B cell (primary cell): ENCODE results near the gene IL17REL. TPM values are rescaled to one million over a fixed set of nuclear protein-coding genes. Genes with fewer than 3 reads are reported as not detected.
A peak's percentile ranks its signal among the peaks of the same experiment; 100 is the strongest.

Source experiments
- ATAC-seq: fragments of 200-7000 bp; cut with Tn5 transposase; one replicate; pipeline ENCODE4 v1.10.0; 2021; ENCODE audit warnings: low read depth, mild to moderate bottlenecking, moderate number of reproducible peaks, moderate library complexity
- CTCF ChIA-PET: fragments of 350-600 bp; sonication (Branson Sonifier 250); formaldehyde crosslinking; loops from one replicate; lab custom pipeline; 2021; ENCODE audit warnings: antibody characterized with exemption, inconsistent platforms; lab: Charles Lee
- POLR2A ChIA-PET: fragments of 350-600 bp; sonication (Branson Sonifier 250); formaldehyde crosslinking; loops from one replicate; lab custom pipeline; 2021; ENCODE audit warnings: antibody characterized with exemption; lab: Charles Lee
- DNase-seq: peaks from one replicate; pipeline ENCODE4 v3.0.0; 2013
- H2AFZ ChIP-seq: 2 replicates; pipeline ENCODE4 v1.6.1; 2012; ENCODE audit warnings: mild to moderate bottlenecking, low read depth, low read length; ENCODE audit not compliant: insufficient read depth, poor library complexity, severe bottlenecking
- H3K27ac ChIP-seq, 2 donors: 1 replicate in 1 of 2; 2 replicates in 1 of 2; pipeline ENCODE4 v1.5.1; 2012 to 2013; ENCODE audit warnings: low read length in 2 of 2, mild to moderate bottlenecking in 2 of 2, moderate library complexity in 1 of 2
- H3K27me3 ChIP-seq, 4 experiments: fragments of 200-600 bp in 1 of 4; sonication (generic) in 1 of 4; replicated peaks in 1 of 4; 1 replicate in 2 of 4; 2 replicates in 2 of 4; pipeline versions ENCODE4 v1.6.1 to v1.7.0; 2013 to 2016; ENCODE audit warnings: low read length in 3 of 4, mild to moderate bottlenecking in 2 of 4, mixed read lengths in 1 of 4, moderate library complexity in 1 of 4; ENCODE audit not compliant: insufficient read depth in 4 of 4, control insufficient read depth in 3 of 4; ENCODE audit errors: control extremely low read depth in 1 of 4
- H3K36me3 ChIP-seq, 2 experiments: replicated peaks in 1 of 2; 1 replicate in 1 of 2; 2 replicates in 1 of 2; pipeline versions ENCODE4 v1.6.1 to v1.7.1; 2013; ENCODE audit warnings: low read length in 1 of 2; ENCODE audit not compliant: insufficient read depth in 2 of 2, control insufficient read depth in 1 of 2; ENCODE audit errors: control extremely low read depth in 1 of 2, extremely low read depth in 1 of 2
- H3K4me1 ChIP-seq, 2 donors: fragments of 200-600 bp in 1 of 2; sonication (generic) in 1 of 2; 1 replicate in 1 of 2; 2 replicates in 1 of 2; pipeline versions ENCODE4 v1.5.1 to v1.6.1; 2013 to 2017; ENCODE audit warnings: low read length in 2 of 2; ENCODE audit not compliant: control insufficient read depth in 2 of 2, insufficient read depth in 2 of 2
- H3K4me2 ChIP-seq: replicated peaks from 2 replicates; pipeline ENCODE3; 2012; ENCODE audit warnings: mild to moderate bottlenecking, low read depth, low read length; ENCODE audit not compliant: poor library complexity, severe bottlenecking
- H3K4me3 ChIP-seq, 5 experiments: fragments of 200-600 bp in 1 of 5; sonication (generic) in 1 of 5; 1 replicate in 3 of 5; 2 replicates in 2 of 5; pipeline versions ENCODE4 v1.5.1 to v1.7.0; 2011 to 2016; ENCODE audit warnings: low read length in 4 of 5, mild to moderate bottlenecking in 4 of 5, low read depth in 2 of 5, control low read depth in 1 of 5, moderate library complexity in 1 of 5; ENCODE audit not compliant: insufficient read depth in 1 of 5; ENCODE audit errors: control extremely low read depth in 1 of 5, extremely low read depth in 1 of 5
- H3K79me2 ChIP-seq: fragments of 200-600 bp; sonication (generic); one replicate; pipeline ENCODE4 v1.6.0; 2016; ENCODE audit warnings: low read length; ENCODE audit not compliant: control insufficient read depth, insufficient read depth
- H3K9ac ChIP-seq: fragments of 200-600 bp; sonication (generic); 2 replicates; pipeline ENCODE4 v1.6.1; 2017; ENCODE audit warnings: mild to moderate bottlenecking, low read length, moderate library complexity
- H3K9me3 ChIP-seq, 3 donors: one replicate each; pipeline versions ENCODE4 v1.6.1 to v1.7.1; 2013; ENCODE audit warnings: low read length in 2 of 3; ENCODE audit not compliant: control insufficient read depth in 2 of 3, insufficient read depth in 1 of 3; ENCODE audit errors: control extremely low read depth in 1 of 3
- H4K20me1 ChIP-seq: 2 replicates; pipeline ENCODE4 v1.6.0; 2012; ENCODE audit warnings: mild to moderate bottlenecking, low read length; ENCODE audit not compliant: insufficient read depth, control insufficient read depth, poor library complexity, severe bottlenecking
- H3K27ac Mint-ChIP-seq: one replicate; pipeline ENCODE4 v1.8.0; 2021; ENCODE audit warnings: mixed read lengths
- H3K27me3 Mint-ChIP-seq: one replicate; pipeline ENCODE4 v1.8.0; 2021; ENCODE audit warnings: mixed read lengths
- H3K4me1 Mint-ChIP-seq: one replicate; pipeline ENCODE4 v1.8.0; 2021; ENCODE audit warnings: mixed read lengths
- H3K4me3 Mint-ChIP-seq: one replicate; pipeline ENCODE4 v1.8.0; 2021; ENCODE audit warnings: mixed read lengths
- H3K9me3 Mint-ChIP-seq: one replicate; pipeline ENCODE4 v1.8.0; 2022; ENCODE audit warnings: mixed read lengths; ENCODE audit not compliant: insufficient read depth
- EZH2 ChIP-seq: IDR thresholded peaks from 2 replicates; pipeline ENCODE4 v1.6.1; 2012; ENCODE audit warnings: borderline replicate concordance, low read depth, mild to moderate bottlenecking, moderate library complexity, low read length; ENCODE audit not compliant: insufficient read depth, poor library complexity, severe bottlenecking
- WGBS: methylation state at CpG from one replicate; pipeline ENCODE4 v1.1.5; 2013; ENCODE audit warnings: missing lambda C conversion rate; ENCODE audit not compliant: insufficient coverage; 5-methylcytosine and 5-hydroxymethylcytosine counted together
- intact Hi-C: fragments of 100-400 bp; cut with micrococcal nuclease; formaldehyde crosslinking; loops from one replicate; pipeline ENCODE4 v1.10.0; 2022
- polyA plus RNA-seq: library from polyadenylated mRNA; depleted of rRNA; stranded (reverse); fragments of >200 nt; gene quantifications from 2 replicates; pipeline ENCODE4 v1.2.3, GENCODE V29; 2012
- total RNA-seq, 2 donors: library from RNA; stranded (reverse); fragments of 120-200 nt in 1 of 2; gene quantifications; 1 replicate in 1 of 2; 2 replicates in 1 of 2; pipeline versions ENCODE4 v1.2.3 to v1.2.4, GENCODE V29; 2013 to 2022
- TF ChIP-seq, protein P1 (sequence below): fragments of 200-600 bp; IDR thresholded peaks from one replicate; pipeline ENCODE4 v1.8.0; 2022; ENCODE audit warnings: antibody characterized with exemption, mild to moderate bottlenecking

The IL17REL gene
- total and polyA plus RNA-seq, 2 donors (not counting 1 experiment from before 2014, with no cell fraction given): 0.09 to 0.10 TPM

DNA sequence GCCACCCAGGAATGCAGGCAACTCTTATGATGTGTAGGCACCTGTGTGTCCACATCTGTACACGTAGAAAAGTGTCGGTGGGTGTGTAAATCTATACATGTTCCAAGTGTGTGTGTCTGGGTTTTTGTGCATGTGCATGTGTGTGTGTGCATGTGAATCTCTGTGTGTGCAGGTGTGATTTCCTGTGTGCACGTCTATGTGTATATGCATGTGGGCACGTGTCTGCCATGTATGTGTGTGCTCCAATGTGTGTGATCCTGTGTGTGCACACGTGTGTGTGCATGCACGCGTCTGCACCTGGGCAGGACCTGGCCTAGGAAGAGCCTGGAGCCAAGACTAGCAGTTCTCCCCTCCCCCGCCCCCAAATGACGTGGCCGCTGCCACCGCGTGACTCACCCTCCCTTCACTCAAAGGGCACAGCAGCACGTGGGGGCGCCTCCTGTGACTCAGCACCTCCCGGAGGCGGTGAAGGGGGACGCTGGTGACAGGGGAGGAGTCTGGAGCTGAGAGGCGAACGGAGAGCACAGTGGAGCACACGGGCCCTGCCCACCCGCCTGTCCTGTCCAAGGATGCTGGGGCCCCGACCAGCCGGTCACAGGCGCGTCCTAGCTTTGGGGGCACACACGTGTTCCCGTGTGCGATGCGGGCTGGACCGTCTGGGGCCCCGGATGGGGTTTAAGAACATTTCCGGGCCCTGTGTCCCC, 41.9 kb downstream of the IL17REL start:
- peak; percentile 85 for ATAC-seq
- Histone ChIP-seq H3K27ac (peak overlapping the region in 1 of 2 donors; percentile 40), H3K9ac (peak overlapping the region; percentile 69), H3K4me1 (peaks cover 43 to 56% of the 10 kb centered on the region in 2 donors), H3K27me3 (no peaks in the 10 kb centered on the region), H3K36me3 (peaks cover 0 to 3% of the 10 kb centered on the region in 2 experiments), H2AFZ (peak overlapping the region; percentile 66), H3K4me3 (peak overlapping the region in 4 of 5 experiments; percentile 41 to 65 (median 55)), H3K9me3 (no peaks in the 10 kb centered on the region), H4K20me1 (peaks cover 32% of the 10 kb centered on the region), H3K4me2 (peak overlapping the region; percentile 98), H3K79me2 (peaks cover 6% of the 10 kb centered on the region)
- TF ChIP-seq EZH2: no peak
- TF ChIP-seq, protein P1, sequence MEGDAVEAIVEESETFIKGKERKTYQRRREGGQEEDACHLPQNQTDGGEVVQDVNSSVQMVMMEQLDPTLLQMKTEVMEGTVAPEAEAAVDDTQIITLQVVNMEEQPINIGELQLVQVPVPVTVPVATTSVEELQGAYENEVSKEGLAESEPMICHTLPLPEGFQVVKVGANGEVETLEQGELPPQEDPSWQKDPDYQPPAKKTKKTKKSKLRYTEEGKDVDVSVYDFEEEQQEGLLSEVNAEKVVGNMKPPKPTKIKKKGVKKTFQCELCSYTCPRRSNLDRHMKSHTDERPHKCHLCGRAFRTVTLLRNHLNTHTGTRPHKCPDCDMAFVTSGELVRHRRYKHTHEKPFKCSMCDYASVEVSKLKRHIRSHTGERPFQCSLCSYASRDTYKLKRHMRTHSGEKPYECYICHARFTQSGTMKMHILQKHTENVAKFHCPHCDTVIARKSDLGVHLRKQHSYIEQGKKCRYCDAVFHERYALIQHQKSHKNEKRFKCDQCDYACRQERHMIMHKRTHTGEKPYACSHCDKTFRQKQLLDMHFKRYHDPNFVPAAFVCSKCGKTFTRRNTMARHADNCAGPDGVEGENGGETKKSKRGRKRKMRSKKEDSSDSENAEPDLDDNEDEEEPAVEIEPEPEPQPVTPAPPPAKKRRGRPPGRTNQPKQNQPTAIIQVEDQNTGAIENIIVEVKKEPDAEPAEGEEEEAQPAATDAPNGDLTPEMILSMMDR: no peak
- intact Hi-C loops: loop anchor here (2.0 to 5.0 kb wide), 4 partner anchors 40 to 220 kb away; partner anchors contain the start of gene ZBED4
- Mint-ChIP-seq H3K27me3 (no peaks in the 10 kb centered on the region), H3K4me1 (peaks cover 40% of the 10 kb centered on the region), H3K27ac (peak overlapping the region; percentile 96), H3K9me3 (no peaks in the 10 kb centered on the region), H3K4me3 (peak overlapping the region; percentile 84)
- peak; percentile 95 for DNase-seq
- WGBS: 8% methylated on average over 25 of the region's 32 CpGs
- CTCF ChIA-PET: interaction anchor here (0.9 to 2.5 kb wide), 6 partner anchors 8 to 60 kb away, joined by 3 to 14 read pairs (median 6); no protein-coding TSS in a partner anchor
- POLR2A ChIA-PET: interaction anchor here (1.0 to 3.3 kb wide), 5 partner anchors 9 to 220 kb away, joined by 3 to 43 read pairs (median 22); partner anchors contain the start of gene PIM3
